HCT116 (cell line): ENCODE results near the gene CDH23. TPM values are rescaled to one million over a fixed set of nuclear protein-coding genes. Genes with fewer than 3 reads are reported as not detected.

ENCODE experiments used
- ATAC-seq: fragments of 200-7000 bp; cut with Tn5 transposase; 2 replicates; pipeline ENCODE4 v1.9.1; 2020; ENCODE audit warnings: mild to moderate bottlenecking, moderate library complexity
- BruUV-seq: library from RNA; stranded (reverse); fragments of 400-500 nt; replicated peaks from 2 replicates; lab custom pipeline; 2021; lab: Mats Ljungman, UMichigan
- CTCF ChIA-PET: fragments of 300-600 bp; sonication (Branson Sonifier 250); formaldehyde crosslinking; loops from one replicate; lab custom pipeline; 2021; ENCODE audit warnings: antibody characterized with exemption; lab: Charles Lee
- POLR2A ChIA-PET: fragments of 300-600, 350-600 bp; sonication (Branson Sonifier 250); formaldehyde crosslinking; loops from one replicate; lab custom pipeline; 2021; ENCODE audit warnings: antibody characterized with exemption; lab: Charles Lee
- RAD21 ChIA-PET, 2 experiments: fragments of 300-600 bp; sonication (Branson Sonifier 250); formaldehyde crosslinking; loops; one replicate each; lab custom pipeline; 2023; ENCODE audit warnings: low total read pairs in 2 of 2; ENCODE audit not compliant: uncharacterized antibody in 2 of 2, unreplicated experiment in 2 of 2, low non-redundant PET in 1 of 2; lab: Charles Lee
- DNase-seq: peaks from one replicate; pipeline ENCODE4 v3.0.0-alpha.2; 2010; ENCODE audit warnings: low read depth, low spot score
- H2AFZ ChIP-seq: fragments of 200-600 bp; shearing (Covaris generic), sonication (generic); 2 replicates; pipeline ENCODE4 v1.6.1; 2017; ENCODE audit warnings: low read depth, mixed run types, mixed read lengths, antibody characterized with exemption, low read length; ENCODE audit not compliant: poor library complexity, severe bottlenecking
- H3K27ac ChIP-seq: 2 replicates; pipeline ENCODE4 v1.5.1; 2012; ENCODE audit warnings: low read depth, low read length
- H3K27me3 ChIP-seq: fragments of 200-600 bp; sonication (generic); 2 replicates; pipeline ENCODE4 v1.6.1; 2016; ENCODE audit warnings: mixed run types, low read length, mixed read lengths; ENCODE audit not compliant: insufficient read depth
- H3K36me3 ChIP-seq, 2 experiments: fragments of 200-500 bp in 1 of 2; fragments of 200-600 bp in 1 of 2; sonication (Bioruptor generic) in 1 of 2; sonication (generic) in 1 of 2; 2 replicates each; pipeline versions ENCODE4 v1.5.1 to v1.6.1; 2014 to 2016; ENCODE audit warnings: low read length in 2 of 2, inconsistent platforms in 1 of 2, mixed read lengths in 1 of 2, mixed run types in 1 of 2; ENCODE audit not compliant: insufficient read depth in 2 of 2, control insufficient read depth in 1 of 2
- H3K4me1 ChIP-seq, 2 experiments: fragments of 200-600 bp in 1 of 2; sonication (generic) in 1 of 2; 2 replicates each; pipeline versions ENCODE4 v1.5.1 to v1.6.1; 2012 to 2017; ENCODE audit warnings: low read length in 2 of 2, inconsistent platforms in 1 of 2, mild to moderate bottlenecking in 1 of 2, mixed read lengths in 1 of 2, mixed run types in 1 of 2, moderate library complexity in 1 of 2; ENCODE audit not compliant: insufficient read depth in 2 of 2, control insufficient read depth in 1 of 2
- H3K4me2 ChIP-seq: fragments of 200-600 bp; sonication (generic); 2 replicates; pipeline ENCODE4 v1.6.1; 2017; ENCODE audit warnings: mixed run types, low read length, mixed read lengths
- H3K4me3 ChIP-seq, 2 experiments: fragments of 200-600 bp in 1 of 2; sonication (generic) in 1 of 2; replicated peaks in 1 of 2; 2 replicates each; pipeline ENCODE4 v1.5.1; 2011 to 2016; ENCODE audit warnings: low read length in 2 of 2, control low read depth in 1 of 2, low read depth in 1 of 2, mild to moderate bottlenecking in 1 of 2, mixed read lengths in 1 of 2, mixed run types in 1 of 2
- H3K79me2 ChIP-seq: fragments of 200-600 bp; sonication (generic); 2 replicates; pipeline ENCODE4 v1.6.1; 2017; ENCODE audit warnings: mild to moderate bottlenecking, mixed run types, low read length, moderate library complexity, mixed read lengths; ENCODE audit not compliant: insufficient read depth
- H3K9ac ChIP-seq: fragments of 200-600 bp; sonication (generic); 2 replicates; pipeline ENCODE4 v1.6.1; 2016; ENCODE audit warnings: low read length, mixed read lengths
- H3K9me2 ChIP-seq: fragments of 200-600 bp; sonication (generic), shearing (Covaris generic); 2 replicates; pipeline ENCODE4 v1.6.1; 2017; ENCODE audit warnings: mixed run types, mild to moderate bottlenecking, moderate library complexity; ENCODE audit not compliant: insufficient read depth
- H3K9me3 ChIP-seq, 2 experiments: fragments of 200-500 bp in 1 of 2; fragments of 200-600 bp in 1 of 2; sonication (Bioruptor generic) in 1 of 2; sonication (generic) in 1 of 2; 2 replicates each; pipeline ENCODE4 v1.6.1; 2014 to 2017; ENCODE audit warnings: low read length in 2 of 2, mixed read lengths in 2 of 2, inconsistent platforms in 1 of 2, low read depth in 1 of 2, mild to moderate bottlenecking in 1 of 2, mixed run types in 1 of 2, moderate library complexity in 1 of 2; ENCODE audit not compliant: control insufficient read depth in 1 of 2, insufficient read depth in 1 of 2
- H4K20me1 ChIP-seq: fragments of 200-600 bp; sonication (generic), shearing (Covaris generic); 2 replicates; pipeline ENCODE4 v1.6.1; 2017; ENCODE audit warnings: mixed run types, mild to moderate bottlenecking, moderate library complexity; ENCODE audit not compliant: insufficient read depth
- CBX3 ChIP-seq: IDR thresholded peaks from 2 replicates; pipeline ENCODE4 v1.6.1; 2012; ENCODE audit warnings: low read depth
- CEBPB ChIP-seq: IDR thresholded peaks from 2 replicates; pipeline ENCODE4 v1.6.1; 2012; ENCODE audit warnings: low read depth
- CTCF ChIP-seq, 3 experiments: fragments of 200-600 bp in 1 of 3; sonication (generic) in 1 of 3; IDR thresholded peaks in 2 of 3; conservative IDR thresholded peaks in 1 of 3; 2 replicates each; pipeline ENCODE4 v1.5.1; 2012 to 2017; ENCODE audit warnings: low read depth in 2 of 3, low read length in 2 of 3, antibody characterized with exemption in 1 of 3, borderline replicate concordance in 1 of 3, control low read depth in 1 of 3, mild to moderate bottlenecking in 1 of 3, mixed read lengths in 1 of 3, mixed run types in 1 of 3, moderate library complexity in 1 of 3; ENCODE audit not compliant: insufficient read depth in 1 of 3
- EGR1 ChIP-seq: IDR thresholded peaks from 2 replicates; pipeline ENCODE4 v1.6.1; 2012; ENCODE audit warnings: low read depth
- ELF1 ChIP-seq: IDR thresholded peaks from 2 replicates; pipeline ENCODE4 v1.6.1; 2012; ENCODE audit warnings: low read depth, borderline replicate concordance
- JUND ChIP-seq: IDR thresholded peaks from 2 replicates; pipeline ENCODE4 v1.6.1; 2012
- SIN3A ChIP-seq: IDR thresholded peaks from 2 replicates; pipeline ENCODE4 v1.6.1; 2012; ENCODE audit warnings: low read depth
- SRF ChIP-seq: IDR thresholded peaks from 2 replicates; pipeline ENCODE4 v1.6.1; 2012; ENCODE audit warnings: low read depth
- TCF7L2 ChIP-seq: IDR thresholded peaks from 2 replicates; pipeline ENCODE4 v1.7.0; 2011; ENCODE audit warnings: borderline replicate concordance, inconsistent platforms; ENCODE audit not compliant: insufficient read depth, insufficient read length; ENCODE audit errors: extremely low read depth
- ZFX ChIP-seq: fragments of 450-650 bp; IDR thresholded peaks from 2 replicates; pipeline ENCODE4 v1.6.1; 2017
- ZNF274 ChIP-seq: fragments of 200-500 bp; sonication (Bioruptor generic); IDR thresholded peaks from 2 replicates; pipeline ENCODE4 v1.6.1; 2014; ENCODE audit warnings: mild to moderate bottlenecking, low read depth, low read length, inconsistent platforms
- intact Hi-C: fragments of 100-400 bp; cut with micrococcal nuclease; formaldehyde crosslinking; loops from 2 replicates; pipeline ENCODE4 v1.10.0; 2022
- total RNA-seq: library from RNA; stranded (reverse); gene quantifications from one replicate; pipeline ENCODE4 v1.2.1, GENCODE V29; 2021; ENCODE audit not compliant: unreplicated experiment

Gene CDH23
- total RNA-seq, 1 experiment from 2014 or later: not detected

GRCh38 chr10:71555724-71556119 is 159.0 kb downstream of the CDH23 start:
- Histone ChIP-seq H3K27ac (no peak overlapping the region), H3K4me3 (no peak overlapping the region), H3K4me1 (no peaks in the 10 kb centered on the region), H3K27me3 (peaks cover 17% of the 10 kb centered on the region; the same call in 1 of the 2 replicates), H3K9ac (no peak overlapping the region), H3K4me2 (no peak overlapping the region), H3K36me3 (no peaks in the 10 kb centered on the region), H3K79me2 (no peaks in the 10 kb centered on the region), H2AFZ (no peak overlapping the region), H3K9me3 (no peaks in the 10 kb centered on the region), H3K9me2 (no peaks in the 10 kb centered on the region), H4K20me1 (no peaks in the 10 kb centered on the region)
- POLR2A ChIA-PET: no interaction called here
- CTCF ChIA-PET: interaction anchor here (1.0 to 1.3 kb wide), 2 partner anchors 14 to 239 kb away, joined by 3 to 4 read pairs; no protein-coding TSS in a partner anchor
- no peak for ATAC-seq
- RAD21 ChIA-PET: no interaction called here
- DNase-seq: no peak
- no TSS peak for BruUV-seq
- intact Hi-C loops: no loop called here
- TF ChIP-seq ELF1 (no peak), EGR1 (no peak), ZFX (no peak), CTCF (IDR thresholded peaks at IDR 0.05 in 2 of 3, conservative IDR thresholded peaks at IDR 0.05 in 1 of 3; ENCODE audit: borderline replicate concordance in 1 of 3, insufficient read depth in 1 of 3, low read depth in 2 of 3, low read length in 2 of 3) (no peak), TCF7L2 (no peak), SIN3A (no peak), CEBPB (no peak), SRF (no peak), JUND (no peak), CBX3 (no peak), ZNF274 (no peak)
